ENCODE measurements around the gene MRPL11. TPM values are rescaled to one million over a fixed set of nuclear protein-coding genes. Genes with fewer than 3 reads are reported as not detected.

Gene MRPL11
- total and polyA plus RNA-seq, 10 of the 15 experiments (the other 5 are each of a cell fraction or from before 2014, with no cell fraction given), result 43.5 to 248 (median 109) TPM

GRCh38 chr11:66428933-66429332 is 9.7 kb downstream of the MRPL11 start:
- intact Hi-C loops (cut with micrococcal nuclease; ENCODE audit: unreplicated experiment) (no loop called here), in situ Hi-C loops (cut with MboI) (no loop called here)
- CTCF ChIA-PET, result interaction anchor here (0.6 to 4.0 kb wide), 10 partner anchors 11 to 260 kb away, joined by 3 to 31 read pairs (median 8); partner anchors contain the start of gene MRPL11
- no peak overlapping the region for H3K4me3 ChIP-seq
- 0% methylated on average over 2 of the region's 2 CpGs for WGBS (ENCODE audit: insufficient coverage, insufficient replicate concordance, low lambda C conversion rate, missing lambda C conversion rate)
- POLR2A ChIA-PET, result interaction anchor here (0.6 kb wide), 1 partner anchor 313 kb away, joined by 3 read pairs; no protein-coding TSS in a partner anchor
- FAIRE-seq (no peak), DNase-seq (ENCODE audit: low read depth, low spot score) (no peak), ATAC-seq (no peak)
- no peaks in the 10 kb centered on the region for H3K79me2 ChIP-seq (ENCODE audit: control insufficient read depth, insufficient read depth, low read length)
- no peaks in the 10 kb centered on the region for H3K9me3 ChIP-seq (replicated peaks; ENCODE audit: control insufficient read depth, insufficient read depth, low read length)
- H4K20me1 ChIP-seq (ENCODE audit: control insufficient read depth, insufficient read depth), result no peaks in the 10 kb centered on the region
- H3K4me2 ChIP-seq (ENCODE audit: control insufficient read depth, insufficient read depth), result no peak overlapping the region
- no peak overlapping the region for H3K27ac ChIP-seq (ENCODE audit: control insufficient read depth, insufficient read depth)
- no peak overlapping the region for H2AFZ ChIP-seq (ENCODE audit: control insufficient read depth, low read depth, low read length)
- H3K36me3 ChIP-seq (ENCODE audit: control insufficient read depth in 2 of 2, insufficient read depth in 2 of 2, low read length in 1 of 2), result no peaks in the 10 kb centered on the region
- RAD21 ChIA-PET (ENCODE audit: unreplicated experiment), result interaction anchor here (0.8 to 1.3 kb wide), 4 partner anchors 11 to 50 kb away, joined by 3 to 4 read pairs (median 3); no protein-coding TSS in a partner anchor
- SMC1A ChIA-PET (ENCODE audit: uncharacterized antibody, unreplicated experiment), result interaction anchor here (1.0 to 1.5 kb wide), 4 partner anchors 11 to 43 kb away, joined by 3 to 4 read pairs (median 4); no protein-coding TSS in a partner anchor
- no peaks in the 10 kb centered on the region for H3K27me3 ChIP-seq (replicated peaks in 1 of 2; ENCODE audit: control insufficient read depth in 2 of 2, insufficient read depth in 2 of 2, low read length in 1 of 2)
- no TSS peak for BruUV-seq (replicated peaks)
- H3K9ac ChIP-seq (ENCODE audit: control insufficient read depth, insufficient read depth, low read length), result no peak overlapping the region
- no peaks in the 10 kb centered on the region for H3K4me1 ChIP-seq (ENCODE audit: control insufficient read depth, insufficient read depth, low read length)
- TF ChIP-seq EED (IDR thresholded peaks at IDR 0.05; ENCODE audit: low read depth), result no peak
- no peak for TF ChIP-seq KLF5 (IDR thresholded peaks at IDR 0.05; ENCODE audit: partially characterized antibody)
- no peak for TF ChIP-seq NFYA (IDR thresholded peaks at IDR 0.05; ENCODE audit: borderline replicate concordance, low read depth, low read length)
- TF ChIP-seq CBX3 (IDR thresholded peaks at IDR 0.05; ENCODE audit: borderline replicate concordance, low read depth), result no peak
- no peak for TF ChIP-seq DPF2 (IDR thresholded peaks at IDR 0.05)
- TF ChIP-seq POLR2A (IDR thresholded peaks at IDR 0.05; ENCODE audit: low read depth, low read length), result no peak
- no peak for TF ChIP-seq TARDBP (IDR thresholded peaks at IDR 0.05; ENCODE audit: borderline replicate concordance)
- no peak for TF ChIP-seq SREBF1 (IDR thresholded peaks at IDR 0.05; ENCODE audit: low read length)
- TF ChIP-seq ZNF217 (IDR thresholded peaks at IDR 0.05), result no peak
- TF ChIP-seq NFYB (IDR thresholded peaks at IDR 0.05; ENCODE audit: insufficient read depth, low read depth, low read length), result no peak
- no peak for TF ChIP-seq FOXK2 (IDR thresholded peaks at IDR 0.05)
- TF ChIP-seq MTA3 (IDR thresholded peaks at IDR 0.05; ENCODE audit: borderline replicate concordance, low read length), result no peak
- no peak for TF ChIP-seq EGR1 (IDR thresholded peaks at IDR 0.05; ENCODE audit: borderline replicate concordance in 1 of 2, low read depth in 2 of 2, low read length in 2 of 2)
- TF ChIP-seq CEBPB (IDR thresholded peaks at IDR 0.05; ENCODE audit: borderline replicate concordance in 1 of 2, low read depth in 2 of 2, low read length in 2 of 2), result no peak
- TF ChIP-seq MLLT1 (IDR thresholded peaks at IDR 0.05), result no peak
- no peak for TF ChIP-seq RFX5 (IDR thresholded peaks at IDR 0.05; ENCODE audit: low read depth, low read length)
- no peak for TF ChIP-seq WRNIP1 (IDR thresholded peaks at IDR 0.05; ENCODE audit: borderline replicate concordance, low read depth, low read length)
- no peak for TF ChIP-seq MAX (IDR thresholded peaks at IDR 0.05; ENCODE audit: low read depth, low read length)
- TF ChIP-seq CUX1 (IDR thresholded peaks at IDR 0.05; ENCODE audit: insufficient replicate concordance, low read depth, low read length), result no peak

Data from GM12878 (cell line).